Colonic mucosa (tissue), 4 donors: ENCODE results near the gene METTL17. TPM values are rescaled to one million over a fixed set of nuclear protein-coding genes. Genes with fewer than 3 reads are reported as not detected.
A peak's percentile ranks its signal among the peaks of the same experiment; 100 is the strongest.

Source experiments
- DNase-seq: peaks from one replicate; pipeline ENCODE4 v3.0.0-alpha.2; 2020
- H3K27ac ChIP-seq: fragments of 200-600 bp; one replicate; pipeline ENCODE4 v1.8.0; 2021
- H3K27me3 ChIP-seq: fragments of 200-600 bp; one replicate; pipeline ENCODE4 v1.8.0; 2021
- H3K36me3 ChIP-seq: fragments of 200-600 bp; one replicate; pipeline ENCODE4 v1.8.0; 2021
- H3K4me1 ChIP-seq: fragments of 200-600 bp; one replicate; pipeline ENCODE4 v1.8.0; 2021; ENCODE audit warnings: mild to moderate bottlenecking
- H3K4me3 ChIP-seq: fragments of 200-600 bp; one replicate; pipeline ENCODE4 v1.8.0; 2021
- H3K9ac ChIP-seq, 2 donors: one replicate each; pipeline ENCODE4 v1.7.0; 2013; ENCODE audit warnings: control low read depth in 2 of 2, low read depth in 2 of 2, low read length in 2 of 2
- H3K9me3 ChIP-seq: fragments of 200-600 bp; one replicate; pipeline ENCODE4 v1.8.0; 2021
- CTCF ChIP-seq: fragments of 200-600 bp; IDR thresholded peaks from one replicate; pipeline ENCODE4 v1.8.0; 2022; ENCODE audit warnings: antibody characterized with exemption, mild to moderate bottlenecking
- intact Hi-C: fragments of 100-400 bp; cut with DNase I; formaldehyde crosslinking; loops from one replicate; pipeline ENCODE4 v1.14.1; 2022
- total RNA-seq, 2 donors: library from RNA; stranded (reverse); fragmentation: NEBNext Ultra II Directional in 1 of 2; extraction: Animal tissue kit (Norgen Biotek cat#: 25700) in 1 of 2; gene quantifications; one replicate each; pipeline ENCODE4 v1.2.1, GENCODE V29; 2021
- donor health status: healthy.
- donor health status: DM: no; HTN: no; CAD: no.
- donor health status: DM: no; HTN: no; CAD: no.

The METTL17 gene
- total RNA-seq, 2 donors from 2014 or later, result 59.6 to 79.3 TPM

- Histone ChIP-seq H3K9ac (peak overlapping the region in 1 of 2 donors; percentile 35), H3K4me1 (peaks cover 17% of the 10 kb centered on the region), H3K27me3 (no peaks in the 10 kb centered on the region), H3K9me3 (no peaks in the 10 kb centered on the region), H3K36me3 (no peaks in the 10 kb centered on the region), H3K27ac (peak overlapping the region; percentile 85), H3K4me3 (peak overlapping the region; percentile 84)
- intact Hi-C loops, result no loop called here
- DNase-seq, result no peak
- TF ChIP-seq CTCF, result no peak
Measured at GRCh38 chr14:20988717-20989470, 886 bp upstream of the METTL17 start.

GRCh38 chr14:20989471-20989786, 351 bp upstream of the METTL17 start:
- TF ChIP-seq CTCF, result no peak
- H3K9ac ChIP-seq, result no peak overlapping the region
- H3K4me1 ChIP-seq, result peaks cover 17% of the 10 kb centered on the region
- intact Hi-C loops, result no loop called here
- H3K27me3 ChIP-seq, result no peaks in the 10 kb centered on the region
- H3K4me3 ChIP-seq, result peak overlapping the region; percentile 84
- H3K27ac ChIP-seq, result peak overlapping the region; percentile 85
- DNase-seq, result no peak
- H3K36me3 ChIP-seq, result peaks cover 3% of the 10 kb centered on the region
- no peaks in the 10 kb centered on the region for H3K9me3 ChIP-seq

- H3K36me3 ChIP-seq, result peaks cover 11% of the 10 kb centered on the region
- no peak overlapping the region for H3K4me3 ChIP-seq
- intact Hi-C loops, result no loop called here
- peak overlapping the region; percentile 1 for H3K27ac ChIP-seq
- DNase-seq, result no peak
- no peak for TF ChIP-seq CTCF
- H3K9me3 ChIP-seq, result no peaks in the 10 kb centered on the region
- H3K9ac ChIP-seq, result peak overlapping the region in 1 of 2 donors; percentile 61
- H3K4me1 ChIP-seq, result peaks cover 8% of the 10 kb centered on the region
- no peaks in the 10 kb centered on the region for H3K27me3 ChIP-seq
Measured at GRCh38 chr14:20996521-20996920, 6.7 kb downstream of the METTL17 start.

GRCh38 chr14:20997115-20997514, 7.3 kb downstream of the METTL17 start:
- DNase-seq, result no peak
- intact Hi-C loops, result no loop called here

GRCh38 chr14:20997564-20997963, 7.8 kb downstream of the METTL17 start:
- TF ChIP-seq CTCF, result no peak
- DNase-seq, result no peak
- Histone ChIP-seq H3K27ac (peak overlapping the region; percentile 4), H3K9me3 (no peaks in the 10 kb centered on the region), H3K4me1 (peaks cover 5% of the 10 kb centered on the region), H3K27me3 (no peaks in the 10 kb centered on the region), H3K9ac (peak overlapping the region in 1 of 2 donors; percentile 43), H3K36me3 (peaks cover 11% of the 10 kb centered on the region), H3K4me3 (no peak overlapping the region)
- intact Hi-C loops, result no loop called here

More at GRCh38 chr14:20997115-20997514, 7.3 kb downstream of the METTL17 start:
- Histone ChIP-seq H3K36me3 (peaks cover 11% of the 10 kb centered on the region), H3K4me3 (no peak overlapping the region), H3K27me3 (no peaks in the 10 kb centered on the region), H3K27ac (peak overlapping the region; percentile 4), H3K9me3 (no peaks in the 10 kb centered on the region), H3K4me1 (peaks cover 5% of the 10 kb centered on the region), H3K9ac (peak overlapping the region in 1 of 2 donors; percentile 61)
- no peak for TF ChIP-seq CTCF
